ENCODE results near the gene UFD1. TPM values are rescaled to one million over a fixed set of nuclear protein-coding genes. Genes with fewer than 3 reads are reported as not detected.

The UFD1 gene
- total and polyA plus RNA-seq, 9 of the 15 experiments (the other 6 are each of a cell fraction or from before 2014, with no cell fraction given), result 238 to 645 (median 363) TPM

DNA sequence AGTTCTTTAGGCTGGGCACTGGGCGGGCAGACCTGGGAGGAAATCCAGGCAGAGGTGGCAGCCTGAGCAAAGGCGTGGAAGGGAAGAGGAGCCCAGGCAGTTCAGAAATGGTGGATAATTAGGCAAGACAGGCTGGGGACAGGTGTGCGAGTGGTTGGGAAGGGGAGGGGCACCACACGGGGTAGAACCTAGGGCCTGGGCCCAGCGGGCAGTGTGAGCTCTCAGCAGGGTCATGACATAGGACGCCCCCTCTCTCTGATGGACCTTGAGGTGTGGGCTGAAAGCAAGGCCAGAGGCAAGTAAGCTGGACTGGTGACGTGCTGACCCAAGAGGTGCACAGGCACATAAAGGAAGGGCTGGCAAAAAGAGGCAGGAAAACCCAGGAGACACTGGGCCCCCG lies 6.8 kb downstream of the UFD1 start (continued):
- TF ChIP-seq TSC22D4 (tag; IDR thresholded peaks at IDR 0.05), result no peak
- no peak for TF ChIP-seq DPF2 (IDR thresholded peaks at IDR 0.05)
- no peak for TF ChIP-seq HMG20B (CRISPR knock-in tag; IDR thresholded peaks at IDR 0.05)
- no peak for TF ChIP-seq ESRRB (CRISPR knock-in tag; IDR thresholded peaks at IDR 0.05; ENCODE audit: borderline replicate concordance)
- TF ChIP-seq, protein P1, sequence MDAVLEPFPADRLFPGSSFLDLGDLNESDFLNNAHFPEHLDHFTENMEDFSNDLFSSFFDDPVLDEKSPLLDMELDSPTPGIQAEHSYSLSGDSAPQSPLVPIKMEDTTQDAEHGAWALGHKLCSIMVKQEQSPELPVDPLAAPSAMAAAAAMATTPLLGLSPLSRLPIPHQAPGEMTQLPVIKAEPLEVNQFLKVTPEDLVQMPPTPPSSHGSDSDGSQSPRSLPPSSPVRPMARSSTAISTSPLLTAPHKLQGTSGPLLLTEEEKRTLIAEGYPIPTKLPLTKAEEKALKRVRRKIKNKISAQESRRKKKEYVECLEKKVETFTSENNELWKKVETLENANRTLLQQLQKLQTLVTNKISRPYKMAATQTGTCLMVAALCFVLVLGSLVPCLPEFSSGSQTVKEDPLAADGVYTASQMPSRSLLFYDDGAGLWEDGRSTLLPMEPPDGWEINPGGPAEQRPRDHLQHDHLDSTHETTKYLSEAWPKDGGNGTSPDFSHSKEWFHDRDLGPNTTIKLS (IDR thresholded peaks at IDR 0.05; ENCODE audit: borderline replicate concordance, low read depth), result no peak
- TF ChIP-seq, protein P2, sequence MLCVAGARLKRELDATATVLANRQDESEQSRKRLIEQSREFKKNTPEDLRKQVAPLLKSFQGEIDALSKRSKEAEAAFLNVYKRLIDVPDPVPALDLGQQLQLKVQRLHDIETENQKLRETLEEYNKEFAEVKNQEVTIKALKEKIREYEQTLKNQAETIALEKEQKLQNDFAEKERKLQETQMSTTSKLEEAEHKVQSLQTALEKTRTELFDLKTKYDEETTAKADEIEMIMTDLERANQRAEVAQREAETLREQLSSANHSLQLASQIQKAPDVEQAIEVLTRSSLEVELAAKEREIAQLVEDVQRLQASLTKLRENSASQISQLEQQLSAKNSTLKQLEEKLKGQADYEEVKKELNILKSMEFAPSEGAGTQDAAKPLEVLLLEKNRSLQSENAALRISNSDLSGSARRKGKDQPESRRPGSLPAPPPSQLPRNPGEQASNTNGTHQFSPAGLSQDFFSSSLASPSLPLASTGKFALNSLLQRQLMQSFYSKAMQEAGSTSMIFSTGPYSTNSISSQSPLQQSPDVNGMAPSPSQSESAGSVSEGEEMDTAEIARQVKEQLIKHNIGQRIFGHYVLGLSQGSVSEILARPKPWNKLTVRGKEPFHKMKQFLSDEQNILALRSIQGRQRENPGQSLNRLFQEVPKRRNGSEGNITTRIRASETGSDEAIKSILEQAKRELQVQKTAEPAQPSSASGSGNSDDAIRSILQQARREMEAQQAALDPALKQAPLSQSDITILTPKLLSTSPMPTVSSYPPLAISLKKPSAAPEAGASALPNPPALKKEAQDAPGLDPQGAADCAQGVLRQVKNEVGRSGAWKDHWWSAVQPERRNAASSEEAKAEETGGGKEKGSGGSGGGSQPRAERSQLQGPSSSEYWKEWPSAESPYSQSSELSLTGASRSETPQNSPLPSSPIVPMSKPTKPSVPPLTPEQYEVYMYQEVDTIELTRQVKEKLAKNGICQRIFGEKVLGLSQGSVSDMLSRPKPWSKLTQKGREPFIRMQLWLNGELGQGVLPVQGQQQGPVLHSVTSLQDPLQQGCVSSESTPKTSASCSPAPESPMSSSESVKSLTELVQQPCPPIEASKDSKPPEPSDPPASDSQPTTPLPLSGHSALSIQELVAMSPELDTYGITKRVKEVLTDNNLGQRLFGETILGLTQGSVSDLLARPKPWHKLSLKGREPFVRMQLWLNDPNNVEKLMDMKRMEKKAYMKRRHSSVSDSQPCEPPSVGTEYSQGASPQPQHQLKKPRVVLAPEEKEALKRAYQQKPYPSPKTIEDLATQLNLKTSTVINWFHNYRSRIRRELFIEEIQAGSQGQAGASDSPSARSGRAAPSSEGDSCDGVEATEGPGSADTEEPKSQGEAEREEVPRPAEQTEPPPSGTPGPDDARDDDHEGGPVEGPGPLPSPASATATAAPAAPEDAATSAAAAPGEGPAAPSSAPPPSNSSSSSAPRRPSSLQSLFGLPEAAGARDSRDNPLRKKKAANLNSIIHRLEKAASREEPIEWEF (CRISPR knock-in tag; IDR thresholded peaks at IDR 0.05), result no peak
- TF ChIP-seq, protein P3, sequence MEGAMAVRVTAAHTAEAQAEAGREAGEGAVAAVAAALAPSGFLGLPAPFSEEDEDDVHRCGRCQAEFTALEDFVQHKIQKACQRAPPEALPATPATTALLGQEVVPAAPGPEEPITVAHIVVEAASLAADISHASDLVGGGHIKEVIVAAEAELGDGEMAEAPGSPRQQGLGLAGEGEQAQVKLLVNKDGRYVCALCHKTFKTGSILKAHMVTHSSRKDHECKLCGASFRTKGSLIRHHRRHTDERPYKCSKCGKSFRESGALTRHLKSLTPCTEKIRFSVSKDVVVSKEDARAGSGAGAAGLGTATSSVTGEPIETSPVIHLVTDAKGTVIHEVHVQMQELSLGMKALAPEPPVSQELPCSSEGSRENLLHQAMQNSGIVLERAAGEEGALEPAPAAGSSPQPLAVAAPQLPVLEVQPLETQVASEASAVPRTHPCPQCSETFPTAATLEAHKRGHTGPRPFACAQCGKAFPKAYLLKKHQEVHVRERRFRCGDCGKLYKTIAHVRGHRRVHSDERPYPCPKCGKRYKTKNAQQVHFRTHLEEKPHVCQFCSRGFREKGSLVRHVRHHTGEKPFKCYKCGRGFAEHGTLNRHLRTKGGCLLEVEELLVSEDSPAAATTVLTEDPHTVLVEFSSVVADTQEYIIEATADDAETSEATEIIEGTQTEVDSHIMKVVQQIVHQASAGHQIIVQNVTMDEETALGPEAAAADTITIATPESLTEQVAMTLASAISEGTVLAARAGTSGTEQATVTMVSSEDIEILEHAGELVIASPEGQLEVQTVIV (CRISPR knock-in tag; IDR thresholded peaks at IDR 0.05; ENCODE audit: borderline replicate concordance), result no peak
- no peak for TF ChIP-seq SREBF1 (IDR thresholded peaks at IDR 0.05; ENCODE audit: borderline replicate concordance, low read depth, low read length)
- TF ChIP-seq, protein P4, sequence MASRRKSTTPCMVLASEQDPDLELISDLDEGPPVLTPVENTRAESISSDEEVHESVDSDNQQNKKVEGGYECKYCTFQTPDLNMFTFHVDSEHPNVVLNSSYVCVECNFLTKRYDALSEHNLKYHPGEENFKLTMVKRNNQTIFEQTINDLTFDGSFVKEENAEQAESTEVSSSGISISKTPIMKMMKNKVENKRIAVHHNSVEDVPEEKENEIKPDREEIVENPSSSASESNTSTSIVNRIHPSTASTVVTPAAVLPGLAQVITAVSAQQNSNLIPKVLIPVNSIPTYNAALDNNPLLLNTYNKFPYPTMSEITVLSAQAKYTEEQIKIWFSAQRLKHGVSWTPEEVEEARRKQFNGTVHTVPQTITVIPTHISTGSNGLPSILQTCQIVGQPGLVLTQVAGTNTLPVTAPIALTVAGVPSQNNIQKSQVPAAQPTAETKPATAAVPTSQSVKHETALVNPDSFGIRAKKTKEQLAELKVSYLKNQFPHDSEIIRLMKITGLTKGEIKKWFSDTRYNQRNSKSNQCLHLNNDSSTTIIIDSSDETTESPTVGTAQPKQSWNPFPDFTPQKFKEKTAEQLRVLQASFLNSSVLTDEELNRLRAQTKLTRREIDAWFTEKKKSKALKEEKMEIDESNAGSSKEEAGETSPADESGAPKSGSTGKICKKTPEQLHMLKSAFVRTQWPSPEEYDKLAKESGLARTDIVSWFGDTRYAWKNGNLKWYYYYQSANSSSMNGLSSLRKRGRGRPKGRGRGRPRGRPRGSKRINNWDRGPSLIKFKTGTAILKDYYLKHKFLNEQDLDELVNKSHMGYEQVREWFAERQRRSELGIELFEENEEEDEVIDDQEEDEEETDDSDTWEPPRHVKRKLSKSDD (conservative IDR thresholded peaks at IDR 0.05; ENCODE audit: low read length), result no peak
- no peak for TF ChIP-seq ZNF699 (CRISPR knock-in tag; IDR thresholded peaks at IDR 0.05; ENCODE audit: insufficient replicate concordance)
- peak; percentile 12 for TF ChIP-seq RBBP5 (IDR thresholded peaks at IDR 0.05; ENCODE audit: borderline replicate concordance, insufficient read depth, low read length, poor library complexity, severe bottlenecking)
